ENCODE data around the gene NTNG1.
"Not testable (repeated sequence)": the region's sequence is repeated elsewhere in the genome, so short reads cannot be mapped to it uniquely, and the experiment has no call there.

The NTNG1 gene

GRCh38 chr1:107152395-107152794 lies 11.6 kb downstream of the NTNG1 start:
- Mint-ChIP-seq H3K4me1 (ENCODE audit: low read depth in 2 of 2) (no peaks in the 10 kb centered on the region), H3K4me3 (no peak overlapping the region), H3K9me3 (peaks cover 0 to 1% of the 10 kb centered on the region in 2 donors), H3K27ac (no peak overlapping the region), H3K27me3 (peaks cover 19 to 24% of the 10 kb centered on the region in 2 donors), H3K36me3 (ENCODE audit: insufficient read depth) (no peaks in the 10 kb centered on the region)
- DNase-seq (no peak), ATAC-seq (replicated peaks) (no peak)

GRCh38 chr1:107153014-107153413 lies 12.2 kb downstream of the NTNG1 start:
- no peak for DNase-seq
- no peaks in the 10 kb centered on the region for H3K36me3 Mint-ChIP-seq (ENCODE audit: insufficient read depth)
- H3K27ac Mint-ChIP-seq, result no peak overlapping the region
- peaks cover 0 to 1% of the 10 kb centered on the region in 2 donors for H3K9me3 Mint-ChIP-seq
- H3K27me3 Mint-ChIP-seq, result peaks cover 14 to 18% of the 10 kb centered on the region in 2 donors
- no peaks in the 10 kb centered on the region for H3K4me1 Mint-ChIP-seq (ENCODE audit: low read depth in 2 of 2)
- H3K4me3 Mint-ChIP-seq, result no peak overlapping the region
- ATAC-seq (replicated peaks), result no peak

GRCh38 chr1:107158496-107158895 lies 17.7 kb downstream of the NTNG1 start:
- Mint-ChIP-seq H3K9me3 (peaks cover 0 to 1% of the 10 kb centered on the region in 2 donors), H3K27ac (no peak overlapping the region), H3K36me3 (ENCODE audit: insufficient read depth) (no peaks in the 10 kb centered on the region), H3K27me3 (peaks cover 7 to 9% of the 10 kb centered on the region in 2 donors), H3K4me3 (no peak overlapping the region), H3K4me1 (ENCODE audit: low read depth in 2 of 2) (no peaks in the 10 kb centered on the region)
- ATAC-seq (replicated peaks), result no peak
- DNase-seq, result no peak

- H3K4me3 Mint-ChIP-seq, result no peak overlapping the region
- DNase-seq (no peak), ATAC-seq (replicated peaks) (no peak)
- no peaks in the 10 kb centered on the region for H3K36me3 Mint-ChIP-seq (ENCODE audit: insufficient read depth)
- no peak overlapping the region for H3K27ac Mint-ChIP-seq
- H3K9me3 Mint-ChIP-seq, result peaks cover 0 to 3% of the 10 kb centered on the region in 2 donors
- H3K27me3 Mint-ChIP-seq, result peaks cover 2 to 4% of the 10 kb centered on the region in 2 donors
- no peaks in the 10 kb centered on the region for H3K4me1 Mint-ChIP-seq (ENCODE audit: low read depth in 2 of 2)
Observed at GRCh38 chr1:107158991-107159390, 18.2 kb downstream of the NTNG1 start.

- Mint-ChIP-seq H3K36me3 (ENCODE audit: insufficient read depth) (no peaks in the 10 kb centered on the region), H3K27me3 (no peaks in the 10 kb centered on the region), H3K9me3 (peaks cover 4 to 15% of the 10 kb centered on the region in 2 donors), H3K4me3 (no peak overlapping the region), H3K4me1 (ENCODE audit: low read depth in 2 of 2) (no peaks in the 10 kb centered on the region), H3K27ac (no peak overlapping the region)
- no peak for ATAC-seq (replicated peaks)
- no peak for DNase-seq
Observed at GRCh38 chr1:107162745-107163144, 21.9 kb downstream of the NTNG1 start.

- H3K4me1 Mint-ChIP-seq (ENCODE audit: low read depth in 2 of 2); H3K27ac Mint-ChIP-seq; DNase-seq; H3K4me3 Mint-ChIP-seq; H3K27me3 Mint-ChIP-seq; ATAC-seq (replicated peaks); H3K36me3 Mint-ChIP-seq (ENCODE audit: insufficient read depth): not testable (repeated sequence)
- peaks cover 4 to 15% of the 10 kb centered on the region in 2 donors for H3K9me3 Mint-ChIP-seq
Observed at GRCh38 chr1:107164901-107165300, 24.1 kb downstream of the NTNG1 start.

GRCh38 chr1:107169615-107170014 lies 28.8 kb downstream of the NTNG1 start:
- Mint-ChIP-seq H3K27ac (no peak overlapping the region), H3K27me3 (peaks cover 6 to 7% of the 10 kb centered on the region in 2 donors), H3K36me3 (ENCODE audit: insufficient read depth) (no peaks in the 10 kb centered on the region), H3K4me1 (ENCODE audit: low read depth in 2 of 2) (no peaks in the 10 kb centered on the region), H3K9me3 (peaks cover 4 to 6% of the 10 kb centered on the region in 2 donors), H3K4me3 (no peak overlapping the region)
- no peak for DNase-seq
- no peak for ATAC-seq (replicated peaks)

- H3K9me3 Mint-ChIP-seq, result no peaks in the 10 kb centered on the region
- no peaks in the 10 kb centered on the region for H3K4me1 Mint-ChIP-seq (ENCODE audit: low read depth in 2 of 2)
- no peak overlapping the region for H3K27ac Mint-ChIP-seq
- DNase-seq (no peak), ATAC-seq (replicated peaks) (no peak)
- H3K4me3 Mint-ChIP-seq, result no peak overlapping the region
- no peaks in the 10 kb centered on the region for H3K36me3 Mint-ChIP-seq (ENCODE audit: insufficient read depth)
- peaks cover 6 to 7% of the 10 kb centered on the region in 2 donors for H3K27me3 Mint-ChIP-seq
Observed at GRCh38 chr1:107171333-107171732, 30.5 kb downstream of the NTNG1 start.

- Mint-ChIP-seq H3K4me3 (no peak overlapping the region), H3K27ac (no peak overlapping the region), H3K4me1 (ENCODE audit: low read depth in 2 of 2) (no peaks in the 10 kb centered on the region), H3K9me3 (peaks cover 0 to under 1% of the 10 kb centered on the region in 2 donors), H3K27me3 (peaks cover 6 to 7% of the 10 kb centered on the region in 2 donors), H3K36me3 (ENCODE audit: insufficient read depth) (no peaks in the 10 kb centered on the region)
- ATAC-seq (replicated peaks) (no peak), DNase-seq (no peak)
Observed at GRCh38 chr1:107172450-107173170, 31.8 kb downstream of the NTNG1 start.

- Mint-ChIP-seq H3K36me3 (ENCODE audit: insufficient read depth) (no peaks in the 10 kb centered on the region), H3K4me3 (no peak overlapping the region), H3K27me3 (peaks cover 6 to 7% of the 10 kb centered on the region in 2 donors), H3K27ac (no peak overlapping the region), H3K4me1 (ENCODE audit: low read depth in 2 of 2) (no peaks in the 10 kb centered on the region), H3K9me3 (peaks cover 0 to 1% of the 10 kb centered on the region in 2 donors)
- ATAC-seq (replicated peaks) (no peak), DNase-seq (no peak)
Observed at GRCh38 chr1:107175102-107175909, 34.5 kb downstream of the NTNG1 start.

- Mint-ChIP-seq H3K4me1 (ENCODE audit: low read depth in 2 of 2) (no peaks in the 10 kb centered on the region), H3K4me3 (no peak overlapping the region), H3K27me3 (peaks cover 0 to 14% of the 10 kb centered on the region in 2 donors), H3K27ac (no peak overlapping the region), H3K36me3 (ENCODE audit: insufficient read depth) (no peaks in the 10 kb centered on the region), H3K9me3 (peaks cover 1 to 13% of the 10 kb centered on the region in 2 donors)
- ATAC-seq (replicated peaks) (no peak), DNase-seq (no peak)
Observed at GRCh38 chr1:107181253-107181969, 40.6 kb downstream of the NTNG1 start.

GRCh38 chr1:107183011-107183410 lies 42.2 kb downstream of the NTNG1 start:
- DNase-seq (no peak), ATAC-seq (replicated peaks) (no peak)
- Mint-ChIP-seq H3K4me3 (no peak overlapping the region), H3K27ac (no peak overlapping the region), H3K27me3 (peaks cover 0 to 14% of the 10 kb centered on the region in 2 donors), H3K4me1 (ENCODE audit: low read depth in 2 of 2) (no peaks in the 10 kb centered on the region), H3K36me3 (ENCODE audit: insufficient read depth) (no peaks in the 10 kb centered on the region), H3K9me3 (peaks cover 0 to 13% of the 10 kb centered on the region in 2 donors)

- Mint-ChIP-seq H3K4me1 (ENCODE audit: low read depth in 2 of 2) (no peaks in the 10 kb centered on the region), H3K27me3 (peaks cover 0 to 14% of the 10 kb centered on the region in 2 donors), H3K36me3 (ENCODE audit: insufficient read depth) (no peaks in the 10 kb centered on the region), H3K4me3 (no peak overlapping the region), H3K27ac (no peak overlapping the region), H3K9me3 (peaks cover under 1 to 13% of the 10 kb centered on the region in 2 donors)
- DNase-seq, result no peak
- no peak for ATAC-seq (replicated peaks)
Observed at GRCh38 chr1:107184888-107185287, 44.0 kb downstream of the NTNG1 start.

All from effector memory CD8-positive, alpha-beta T cell (primary cell).